A673 (cell line): ENCODE results near the gene GRB10. TPM values are rescaled to one million over a fixed set of nuclear protein-coding genes. Genes with fewer than 3 reads are reported as not detected.

ENCODE experiments used
- BruUV-seq: library from RNA; stranded (reverse); fragments of 400-500 nt; replicated peaks from 2 replicates; lab custom pipeline; 2021; lab: Mats Ljungman, UMichigan
- CTCF ChIA-PET: fragments of 300-600 bp; sonication (Branson Sonifier 250); formaldehyde crosslinking; loops from one replicate; lab custom pipeline; 2022; ENCODE audit warnings: antibody characterized with exemption; lab: Charles Lee
- POLR2A ChIA-PET: fragments of 300-600 bp; sonication (Branson Sonifier 250); formaldehyde crosslinking; loops from one replicate; lab custom pipeline; 2022; ENCODE audit warnings: antibody characterized with exemption; ENCODE audit not compliant: low non-redundant PET; lab: Charles Lee
- DNase-seq: peaks from one replicate; pipeline ENCODE4 v3.0.0-alpha.2; 2015; ENCODE audit warnings: low spot score
- H3K27ac ChIP-seq: fragments of 200-600 bp; sonication (generic); 2 replicates; pipeline ENCODE4 v1.5.1; 2016; ENCODE audit warnings: mixed run types, low read depth, mild to moderate bottlenecking, mixed read lengths, antibody characterized with exemption, low read length; ENCODE audit not compliant: poor library complexity, severe bottlenecking
- H3K27me3 ChIP-seq: fragments of 200-600 bp; sonication (generic); replicated peaks from 2 replicates; pipeline ENCODE4 v1.6.1; 2017; ENCODE audit warnings: mixed run types, low read depth, mild to moderate bottlenecking, mixed read lengths, antibody characterized with exemption, low read length; ENCODE audit not compliant: insufficient read depth, poor library complexity
- H3K36me3 ChIP-seq: fragments of 200-600 bp; sonication (generic); 2 replicates; pipeline ENCODE4 v1.6.1; 2016; ENCODE audit warnings: mixed run types, mild to moderate bottlenecking, mixed read lengths, antibody characterized with exemption, low read length; ENCODE audit not compliant: insufficient read depth, poor library complexity, severe bottlenecking
- H3K4me1 ChIP-seq: fragments of 200-600 bp; sonication (generic); 2 replicates; pipeline ENCODE4 v1.6.1; 2017; ENCODE audit warnings: mixed run types, mild to moderate bottlenecking, mixed read lengths, antibody characterized with exemption, low read length; ENCODE audit not compliant: insufficient read depth, poor library complexity, severe bottlenecking
- H3K4me3 ChIP-seq: fragments of 200-600 bp; sonication (generic); 2 replicates; pipeline ENCODE4 v1.5.1; 2016; ENCODE audit warnings: low read depth, mixed run types, mild to moderate bottlenecking, mixed read lengths, low read length; ENCODE audit not compliant: poor library complexity, severe bottlenecking
- H3K9me3 ChIP-seq: fragments of 200-600 bp; sonication (generic); 2 replicates; pipeline ENCODE4 v1.6.1; 2016; ENCODE audit warnings: mixed run types, low read depth, mild to moderate bottlenecking, mixed read lengths, antibody characterized with exemption, low read length; ENCODE audit not compliant: poor library complexity, severe bottlenecking
- CTCF ChIP-seq: fragments of 300-800, 200-600 bp; sonication (generic); conservative IDR thresholded peaks from 2 replicates; pipeline ENCODE4 v1.5.1; 2017; ENCODE audit warnings: low read depth, mild to moderate bottlenecking, antibody characterized with exemption, low read length, moderate library complexity, mixed read lengths
- EZH2 ChIP-seq: fragments of 200-600 bp; sonication (generic); IDR thresholded peaks from 2 replicates; pipeline ENCODE4 v1.6.1; 2017; ENCODE audit warnings: borderline replicate concordance, low read depth, mild to moderate bottlenecking, mixed read lengths, antibody characterized with exemption, low read length; ENCODE audit not compliant: poor library complexity, severe bottlenecking
- intact Hi-C: fragments of 100-400 bp; cut with micrococcal nuclease; formaldehyde crosslinking; loops from one replicate; pipeline ENCODE4 v1.10.0; 2022; ENCODE audit not compliant: unreplicated experiment
- total RNA-seq: library from RNA; stranded (reverse); gene quantifications from 2 replicates; pipeline ENCODE4 v1.2.3, GENCODE V29; 2021

GRB10 gene
- total RNA-seq, 1 experiment from 2014 or later = 0.41 TPM

- H3K27ac ChIP-seq = no peak overlapping the region
- intact Hi-C loops = no loop called here
- no peak overlapping the region for H3K4me3 ChIP-seq
- no peaks in the 10 kb centered on the region for H3K9me3 ChIP-seq
- TF ChIP-seq EZH2 (no peak), CTCF (no peak)
- no peaks in the 10 kb centered on the region for H3K4me1 ChIP-seq
- H3K36me3 ChIP-seq = no peaks in the 10 kb centered on the region
- ChIA-PET POLR2A (no interaction called here), CTCF (no interaction called here)
- no peak for DNase-seq
- BruUV-seq = no TSS peak
- H3K27me3 ChIP-seq = peaks cover 6% of the 10 kb centered on the region
These were observed 138.1 kb downstream of the GRB10 start for GRCh38 chr7:50644586-50644985.

- ChIA-PET CTCF (no interaction called here), POLR2A (no interaction called here)
These were observed 138.6 kb downstream of the GRB10 start for GRCh38 chr7:50644114-50644513.

GRCh38 chr7:50641442-50642405 is 141.0 kb downstream of the GRB10 start:
- Histone ChIP-seq H3K9me3 (no peaks in the 10 kb centered on the region), H3K36me3 (no peaks in the 10 kb centered on the region), H3K4me3 (no peak overlapping the region), H3K27me3 (peaks cover 6% of the 10 kb centered on the region), H3K4me1 (no peaks in the 10 kb centered on the region), H3K27ac (no peak overlapping the region)
- no peak for DNase-seq
- TF ChIP-seq EZH2 (no peak), CTCF (no peak)
- ChIA-PET POLR2A (no interaction called here), CTCF (no interaction called here)
- BruUV-seq = no TSS peak
- intact Hi-C loops = no loop called here

More at GRCh38 chr7:50644114-50644513, 138.6 kb downstream of the GRB10 start:
- TF ChIP-seq EZH2 = no peak
- no peak for TF ChIP-seq CTCF
- intact Hi-C loops = no loop called here
- Histone ChIP-seq H3K4me3 (no peak overlapping the region), H3K4me1 (no peaks in the 10 kb centered on the region), H3K27ac (no peak overlapping the region), H3K9me3 (no peaks in the 10 kb centered on the region), H3K27me3 (peaks cover 6% of the 10 kb centered on the region), H3K36me3 (no peaks in the 10 kb centered on the region)
- no peak for DNase-seq
- BruUV-seq = no TSS peak
